Hematopoietic multipotent progenitor cell treated with erythropoietin and hydrocortisone succinate and interleukin-3 and kit ligand, for 4 days (in vitro differentiated cells): ENCODE data around the gene FMO1.
"Not testable (repeated sequence)": the region's sequence is repeated elsewhere in the genome, so short reads cannot be mapped to it uniquely, and the experiment has no call there.

Source experiments
- DNase-seq: peaks from one replicate; pipeline ENCODE4 v3.0.0-alpha.2; 2015

FMO1 gene

GRCh38 chr1:171286032-171286705 lies 37.9 kb downstream of the FMO1 start:
- DNase-seq, result peak; percentile 67

- DNase-seq, result no peak
These were observed 42.3 kb downstream of the FMO1 start for GRCh38 chr1:171290621-171291020.

DNA sequence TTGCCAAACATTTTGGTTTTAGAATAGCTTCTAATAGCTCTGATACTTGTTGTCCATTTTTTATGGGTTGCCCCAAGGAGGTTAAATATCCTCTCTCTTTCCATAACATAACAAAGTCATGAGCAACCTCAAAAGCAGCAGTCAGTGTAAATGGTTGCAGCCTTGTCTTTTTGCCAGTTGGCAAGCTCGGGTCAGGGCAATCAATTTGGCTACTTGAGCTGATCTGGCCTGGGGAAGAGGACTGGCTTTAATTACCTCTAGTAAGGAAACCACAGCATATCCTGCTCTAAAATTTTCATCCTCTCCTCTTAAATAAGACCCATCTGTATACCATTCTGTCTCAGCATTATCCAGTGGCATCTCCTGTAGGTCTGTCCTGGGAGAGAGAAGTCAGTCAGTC lies 44.5 kb downstream of the FMO1 start:
- no peak for DNase-seq

DNA sequence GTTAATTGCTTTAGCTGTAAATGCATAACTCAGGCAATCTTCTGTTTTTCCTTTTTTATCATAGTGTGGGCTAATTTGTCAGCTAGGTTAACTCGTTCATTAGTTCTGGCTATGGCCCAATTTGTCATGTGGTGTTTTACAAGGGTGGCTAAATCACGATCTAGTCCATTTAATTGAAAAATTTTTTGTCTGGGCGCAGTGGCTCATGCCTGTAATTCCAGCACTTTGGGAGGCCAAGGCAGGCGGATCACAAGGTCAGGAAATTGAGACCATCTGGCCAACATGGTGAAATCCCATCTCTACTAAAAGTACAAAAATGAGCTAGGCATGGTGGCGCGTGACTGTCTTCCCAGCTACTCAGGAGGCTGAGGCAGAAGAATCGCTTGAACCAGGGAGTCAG lies 47.1 kb downstream of the FMO1 start:
- not testable (repeated sequence) for DNase-seq

DNA sequence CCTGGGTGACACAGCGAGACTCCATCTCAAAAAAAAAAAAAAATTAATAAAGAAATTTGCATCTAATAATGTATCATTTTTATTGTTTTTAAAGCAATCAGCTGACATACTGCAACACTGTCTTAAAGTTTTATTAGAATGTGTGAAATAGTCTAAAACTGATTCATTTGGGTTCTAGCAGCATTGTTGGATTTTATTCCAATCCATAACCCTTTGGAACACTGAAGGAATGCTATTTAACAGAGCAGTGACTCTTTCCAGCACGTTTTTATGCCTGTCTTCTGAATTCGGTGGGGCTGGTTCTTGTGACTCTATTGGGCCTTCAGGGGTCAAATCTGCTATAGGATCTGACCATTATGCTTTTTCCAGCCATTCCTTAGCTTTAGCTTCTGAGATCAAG lies 47.5 kb downstream of the FMO1 start:
- DNase-seq, result no peak

DNA sequence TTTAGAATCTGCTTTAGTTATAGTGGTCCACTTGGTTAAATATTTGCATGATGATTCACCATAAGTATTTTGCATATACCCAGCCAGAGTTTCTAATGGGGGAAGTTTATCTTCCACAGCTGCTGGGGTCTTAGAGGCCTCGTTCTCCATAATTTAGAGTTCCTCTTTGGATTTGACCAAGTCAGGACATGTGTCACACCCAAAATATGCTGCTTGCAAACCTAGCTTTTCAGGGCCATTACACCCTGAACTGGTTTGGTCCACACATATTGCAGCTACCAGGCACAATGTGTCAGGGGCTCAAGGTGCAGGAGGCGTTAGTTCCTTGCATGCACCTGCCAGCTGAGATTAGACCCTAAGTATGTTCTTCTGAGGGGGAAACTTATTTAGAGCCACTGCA lies 48.6 kb downstream of the FMO1 start:
- no peak for DNase-seq

- DNase-seq, result no peak
These were observed 50.4 kb downstream of the FMO1 start for GRCh38 chr1:171298696-171299095.

- no peak for DNase-seq
These were observed 51.0 kb downstream of the FMO1 start for GRCh38 chr1:171299342-171299741.

GRCh38 chr1:171300401-171300800 lies 52.1 kb downstream of the FMO1 start:
- no peak for DNase-seq

DNA sequence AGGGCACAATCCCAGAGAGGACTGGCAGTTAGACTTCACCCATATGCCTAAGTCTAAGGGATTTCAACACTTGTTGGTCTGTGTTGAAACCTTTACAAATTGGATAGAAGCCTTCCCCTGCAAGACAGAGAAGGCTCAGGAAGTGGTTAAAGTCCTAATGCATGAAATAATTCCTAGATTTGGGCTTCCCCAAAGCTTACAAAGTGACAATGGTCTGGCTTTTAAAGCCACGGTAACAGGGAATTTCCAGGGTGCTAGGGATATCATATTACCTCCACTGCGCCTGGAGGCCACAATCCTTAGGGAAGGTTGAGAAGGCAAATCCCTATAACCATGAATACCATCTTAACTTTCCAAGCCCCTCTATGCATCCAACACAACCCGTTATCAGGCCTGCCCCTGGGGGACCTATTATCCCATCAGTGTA lies 62.4 kb downstream of the FMO1 start:
- peak; percentile 11 for DNase-seq

DNA sequence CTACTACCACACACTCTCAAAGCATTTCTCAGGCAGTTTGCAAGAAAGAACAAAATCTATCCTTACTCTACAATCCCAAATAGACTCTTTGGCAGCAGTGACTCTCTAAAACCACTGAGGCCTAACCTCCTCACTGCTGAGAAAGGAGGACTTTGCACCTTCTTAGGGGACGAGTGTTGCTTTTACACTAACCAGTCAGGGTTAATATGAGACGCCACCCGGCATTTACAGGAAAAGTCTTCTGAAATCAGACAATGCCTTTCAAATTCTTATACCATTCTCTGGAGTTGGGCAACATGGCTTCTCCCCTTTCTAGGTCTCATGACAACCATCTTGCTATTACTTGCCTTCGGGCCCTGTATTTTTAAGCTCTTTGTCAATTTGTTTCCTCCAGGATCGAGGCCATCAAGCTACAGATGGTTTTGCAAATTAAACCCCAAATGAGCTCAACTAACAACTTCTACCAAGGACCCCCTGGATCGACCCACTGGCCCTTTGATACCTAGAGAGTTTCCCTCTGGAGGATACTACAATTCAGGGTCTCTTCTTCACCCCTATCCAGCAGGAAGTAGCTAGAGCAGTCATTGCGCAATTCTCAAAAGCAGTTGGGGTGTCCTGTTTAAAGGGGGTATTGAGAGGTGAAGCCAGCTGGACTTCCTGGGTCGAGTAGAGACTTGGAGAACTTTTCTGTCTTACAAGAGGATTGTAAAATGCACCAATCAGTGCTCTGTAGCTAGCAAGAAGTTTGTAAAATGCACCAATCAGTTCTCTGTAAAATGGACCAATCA lies 63.7 kb downstream of the FMO1 start:
- DNase-seq, result no peak

DNA sequence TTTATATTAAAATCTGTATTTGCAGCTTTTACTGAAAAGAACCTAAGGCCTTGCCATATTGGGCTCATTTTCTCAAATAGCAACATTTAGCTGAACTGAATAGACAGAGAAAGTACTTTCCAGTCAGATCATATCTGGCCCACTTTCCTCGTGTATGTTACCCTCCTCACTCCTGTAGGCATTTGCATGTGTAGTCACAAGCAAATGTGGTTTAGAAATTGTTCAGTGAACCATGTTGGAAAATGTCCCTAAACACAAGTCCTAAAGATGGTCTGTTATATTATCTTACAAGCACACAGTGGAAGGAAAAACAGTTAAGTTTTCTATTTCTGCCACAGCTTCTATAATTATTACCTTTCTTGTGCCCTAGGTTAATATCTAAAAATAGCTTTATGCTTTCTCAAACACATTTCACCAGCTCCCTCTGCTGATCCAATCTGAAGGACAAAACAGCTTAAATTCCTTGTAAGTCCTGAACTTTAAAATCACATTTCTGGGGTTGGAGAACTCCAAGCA lies 65.1 kb downstream of the FMO1 start:
- DNase-seq, result no peak

DNA sequence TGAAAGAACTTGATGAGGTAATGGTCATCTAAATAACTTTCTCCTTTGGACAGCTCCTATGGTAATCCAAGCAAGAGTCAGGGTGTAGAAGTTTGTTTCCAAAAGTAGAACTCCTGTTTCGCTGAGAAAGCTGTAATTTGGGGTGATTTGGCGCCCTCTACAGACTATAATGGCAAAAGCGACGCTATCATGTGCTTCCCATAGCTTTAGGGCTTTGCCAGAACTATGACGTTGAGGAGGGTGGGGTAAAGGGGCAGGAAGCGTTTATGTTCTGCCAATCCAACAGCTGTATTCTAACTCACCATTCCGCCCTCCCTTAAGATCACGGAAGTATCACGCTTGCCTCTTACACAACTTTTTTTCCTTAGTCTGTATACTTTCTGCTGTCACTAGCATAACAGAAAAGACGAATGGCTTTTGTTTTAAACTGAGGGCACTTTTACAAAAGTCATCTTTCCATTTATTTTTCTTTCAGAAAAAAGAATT lies 65.6 kb downstream of the FMO1 start, which contains the start of gene FMO4:
FMO4 (plus strand) TSS at position 349 of the 486 bp plus-strand sequence. CDS start 5,643 bp downstream, outside the sequence.
- peak; percentile 99 for DNase-seq

GRCh38 chr1:171329251-171329650 lies 81.0 kb downstream of the FMO1 start:
- no peak for DNase-seq

- DNase-seq, result no peak
These were observed 85.8 kb downstream of the FMO1 start for GRCh38 chr1:171334024-171334640.
